22Rv1 (cell line): ENCODE results near the gene PRPF40A.

Experiments
- H3K27ac ChIP-seq: fragments of 450-650 bp; 2 replicates; pipeline ENCODE4 v1.5.1; 2017
- CTCF ChIP-seq: fragments of 450-650 bp; IDR thresholded peaks from 2 replicates; pipeline ENCODE4 v1.5.1; 2017; ENCODE audit warnings: mild to moderate bottlenecking
- ZFX ChIP-seq: fragments of 450-650 bp; IDR thresholded peaks from 2 replicates; pipeline ENCODE4 v1.6.1; 2017; ENCODE audit warnings: antibody characterized with exemption, borderline replicate concordance

PRPF40A gene

GRCh38 chr2:152638590-152638989 is 78.7 kb downstream of the PRPF40A start:
- H3K27ac ChIP-seq = no peak overlapping the region
- TF ChIP-seq CTCF = no peak

- no peak for TF ChIP-seq CTCF
- TF ChIP-seq ZFX = no peak
- H3K27ac ChIP-seq = no peak overlapping the region
Measured at GRCh38 chr2:152638056-152638455, 79.2 kb downstream of the PRPF40A start.

GRCh38 chr2:152637251-152637650 is 80.0 kb downstream of the PRPF40A start:
- TF ChIP-seq CTCF (no peak), ZFX (no peak)
- H3K27ac ChIP-seq = no peak overlapping the region

- TF ChIP-seq CTCF (peak; percentile 67), ZFX (no peak)
- H3K27ac ChIP-seq = no peak overlapping the region
Measured at GRCh38 chr2:152635635-152636298, 81.5 kb downstream of the PRPF40A start.

GRCh38 chr2:152632736-152633135 is 84.5 kb downstream of the PRPF40A start:
- no peak overlapping the region for H3K27ac ChIP-seq
- TF ChIP-seq ZFX (no peak), CTCF (no peak)

- H3K27ac ChIP-seq = no peak overlapping the region
- no peak for TF ChIP-seq CTCF
- TF ChIP-seq ZFX = no peak
Measured at GRCh38 chr2:152630466-152630865, 86.8 kb downstream of the PRPF40A start.

GRCh38 chr2:152629202-152629601 is 88.1 kb downstream of the PRPF40A start:
- H3K27ac ChIP-seq = no peak overlapping the region
- TF ChIP-seq CTCF (no peak), ZFX (no peak)
